K562 (cell line): ENCODE results near the gene MAGIX. TPM values are rescaled to one million over a fixed set of nuclear protein-coding genes. Genes with fewer than 3 reads are reported as not detected.

Source experiments
- ADNP ChIP-seq: fragments of 200-800 bp; sonication (Bioruptor generic); IDR thresholded peaks from 2 replicates; pipeline ENCODE4 v1.6.1; 2016; ENCODE audit warnings: missing genetic modification characterization, missing compliant biosample characterization
- DLX4 ChIP-seq: fragments of 250-450 bp; sonication (Bioruptor Pico); IDR thresholded peaks from 2 replicates; pipeline ENCODE4 v1.6.1; 2021; ENCODE audit warnings: mild to moderate bottlenecking
- GATAD2A ChIP-seq: fragments of 450-650 bp; IDR thresholded peaks from 2 replicates; pipeline ENCODE4 v1.6.1; 2017
- GTF2F1 ChIP-seq: IDR thresholded peaks from 2 replicates; pipeline ENCODE4 v1.6.1; 2011; ENCODE audit warnings: low read depth, low read length, improper control_type of control experiment
- HDAC1 ChIP-seq, 2 experiments: fragments of 450-650 bp; IDR thresholded peaks; 2 replicates each; pipeline ENCODE4 v1.6.1; 2016 to 2017; ENCODE audit warnings: inconsistent platforms in 1 of 2, mild to moderate bottlenecking in 1 of 2, moderate library complexity in 1 of 2
- HDAC2 ChIP-seq: fragments of 450-650 bp; IDR thresholded peaks from 2 replicates; pipeline ENCODE4 v1.6.1; 2016; ENCODE audit warnings: mild to moderate bottlenecking
- IRF2 ChIP-seq: sonication (generic); formaldehyde crosslinking; IDR thresholded peaks from 2 replicates; pipeline ENCODE4 v1.8.1; 2022; ENCODE audit warnings: mild to moderate bottlenecking, missing genetic modification reagents
- KAT2B ChIP-seq: IDR thresholded peaks from one replicate; pipeline ENCODE4 v1.6.1; 2012; ENCODE audit warnings: low read depth, mild to moderate bottlenecking, control low read depth, inconsistent platforms, low read length, moderate library complexity
- MBD1 ChIP-seq: fragments of 250-450 bp; sonication (Bioruptor Pico); IDR thresholded peaks from 2 replicates; pipeline ENCODE4 v1.8.0; 2022; ENCODE audit warnings: inconsistent platforms
- NFIC ChIP-seq: fragments of 450-650 bp; IDR thresholded peaks from 2 replicates; pipeline ENCODE4 v1.6.1; 2017; ENCODE audit warnings: mild to moderate bottlenecking, inconsistent platforms
- SMARCC2 ChIP-seq: fragments of 450-650 bp; IDR thresholded peaks from 2 replicates; pipeline ENCODE4 v1.6.1; 2017; ENCODE audit warnings: antibody characterized with exemption, moderate library complexity, mild to moderate bottlenecking, low read depth
- SNIP1 ChIP-seq: fragments of 450-650 bp; IDR thresholded peaks from 2 replicates; pipeline ENCODE4 v1.7.1; 2017; ENCODE audit warnings: low read depth, mild to moderate bottlenecking
- TAL1 ChIP-seq: fragments of 450-650 bp; IDR thresholded peaks from 2 replicates; pipeline ENCODE4 v1.6.1; 2016; ENCODE audit warnings: mild to moderate bottlenecking
- TCF15 ChIP-seq: fragments of 250-450 bp; sonication (Bioruptor Pico); IDR thresholded peaks from 2 replicates; pipeline ENCODE4 v1.8.0; 2022; ENCODE audit warnings: moderate library complexity, mild to moderate bottlenecking, inconsistent platforms
- TCF7 ChIP-seq: sonication (generic); IDR thresholded peaks from 2 replicates; pipeline ENCODE4 v1.6.1; 2016; ENCODE audit warnings: antibody characterized with exemption, borderline replicate concordance
- ZNF253 ChIP-seq: fragments of 250-450 bp; sonication (Bioruptor Pico); conservative IDR thresholded peaks from 2 replicates; pipeline ENCODE4 v1.6.1; 2021; ENCODE audit warnings: mild to moderate bottlenecking
- ZNF347 ChIP-seq: fragments of 450-650 bp; formaldehyde crosslinking; IDR thresholded peaks from 2 replicates; pipeline ENCODE4 v1.4.0; 2020; ENCODE audit warnings: low read depth, mild to moderate bottlenecking, moderate library complexity
- ZNF354B ChIP-seq: fragments of 250-450 bp; sonication (Bioruptor Pico); IDR thresholded peaks from 2 replicates; pipeline ENCODE4 v1.4.0; 2020
- ZNF41 ChIP-seq: fragments of 250-450 bp; sonication (Bioruptor Pico); conservative IDR thresholded peaks from 2 replicates; pipeline ENCODE4 v1.4.0; 2020; ENCODE audit warnings: mild to moderate bottlenecking
- ZNF766 ChIP-seq: fragments of 200-800 bp; sonication (Bioruptor generic); conservative IDR thresholded peaks from 2 replicates; pipeline ENCODE4 v1.6.1; 2016; ENCODE audit warnings: missing genetic modification characterization, missing compliant biosample characterization
- ZZZ3 ChIP-seq: fragments of 450-650 bp; IDR thresholded peaks from 2 replicates; pipeline ENCODE4 v1.6.1; 2016; ENCODE audit warnings: antibody characterized with exemption, mild to moderate bottlenecking, moderate library complexity
- polyA plus RNA-seq, 8 experiments: library from polyadenylated mRNA; depleted of rRNA in 4 of 8; stranded (reverse) in 5 of 8; unstranded in 3 of 8; fragments of >200 nt; fragmentation: Nextera tagmentation in 2 of 8; fragmentation: Illumina TruSeq in 1 of 8; extraction: Ambion mirVana in 2 of 8; extraction: Trizol in 1 of 8; gene quantifications; 2 replicates each; pipeline versions ENCODE4 v1.2.1 to v1.2.3, GENCODE V29; 2011 to 2014; ENCODE audit warnings: inconsistent platforms in 1 of 8, missing spikeins in 1 of 8
- total RNA-seq, 7 experiments: library from RNA; depleted of rRNA in 6 of 7; stranded (reverse); fragments of >200 nt in 6 of 7; fragmentation: Illumina TruSeq in 2 of 7; extraction: Trizol in 2 of 7; gene quantifications; 2 replicates each; pipeline versions ENCODE4 v1.2.1 to v1.2.3, GENCODE V29; 2011 to 2021; ENCODE audit warnings: low replicate concordance in 1 of 7
- TF ChIP-seq, protein P1 (sequence below): fragments of 450-650 bp; IDR thresholded peaks from 2 replicates; pipeline ENCODE4 v1.6.1; 2014; ENCODE audit warnings: low read depth, mild to moderate bottlenecking, moderate library complexity, borderline replicate concordance
- TF ChIP-seq, protein P2 (sequence below): fragments of 250-450 bp; sonication (Bioruptor Pico); IDR thresholded peaks from 2 replicates; pipeline ENCODE4 v1.4.0; 2020; ENCODE audit warnings: mild to moderate bottlenecking, moderate library complexity, borderline replicate concordance

MAGIX gene
- total and polyA plus RNA-seq, 9 of the 15 experiments (the other 6 are each of a cell fraction or from before 2014, with no cell fraction given): 0.08 to 3.5 (median 0.47) TPM

GRCh38 chrX:49155900-49156837 lies 6.4 kb upstream of the MAGIX start (continued):
- TF ChIP-seq, protein P1, sequence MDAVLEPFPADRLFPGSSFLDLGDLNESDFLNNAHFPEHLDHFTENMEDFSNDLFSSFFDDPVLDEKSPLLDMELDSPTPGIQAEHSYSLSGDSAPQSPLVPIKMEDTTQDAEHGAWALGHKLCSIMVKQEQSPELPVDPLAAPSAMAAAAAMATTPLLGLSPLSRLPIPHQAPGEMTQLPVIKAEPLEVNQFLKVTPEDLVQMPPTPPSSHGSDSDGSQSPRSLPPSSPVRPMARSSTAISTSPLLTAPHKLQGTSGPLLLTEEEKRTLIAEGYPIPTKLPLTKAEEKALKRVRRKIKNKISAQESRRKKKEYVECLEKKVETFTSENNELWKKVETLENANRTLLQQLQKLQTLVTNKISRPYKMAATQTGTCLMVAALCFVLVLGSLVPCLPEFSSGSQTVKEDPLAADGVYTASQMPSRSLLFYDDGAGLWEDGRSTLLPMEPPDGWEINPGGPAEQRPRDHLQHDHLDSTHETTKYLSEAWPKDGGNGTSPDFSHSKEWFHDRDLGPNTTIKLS: peak; percentile 41; the same call in 1 of the 2 replicates
- no peak for TF ChIP-seq ZNF347 (CRISPR knock-in tag)
- TF ChIP-seq HDAC2: no peak
- no peak for TF ChIP-seq ZNF41
- TF ChIP-seq KAT2B: no peak
- no peak for TF ChIP-seq TCF15 (CRISPR knock-in tag)
- no peak for TF ChIP-seq HDAC1 (IDR thresholded peaks at IDR 0.05)
- no peak for TF ChIP-seq TAL1
- TF ChIP-seq ADNP: no peak
- TF ChIP-seq ZNF253 (CRISPR knock-in tag): no peak
- no peak for TF ChIP-seq ZZZ3
- peak; percentile 49; the same call in 1 of the 2 replicates for TF ChIP-seq GTF2F1
- no peak for TF ChIP-seq TCF7
- TF ChIP-seq, protein P2, sequence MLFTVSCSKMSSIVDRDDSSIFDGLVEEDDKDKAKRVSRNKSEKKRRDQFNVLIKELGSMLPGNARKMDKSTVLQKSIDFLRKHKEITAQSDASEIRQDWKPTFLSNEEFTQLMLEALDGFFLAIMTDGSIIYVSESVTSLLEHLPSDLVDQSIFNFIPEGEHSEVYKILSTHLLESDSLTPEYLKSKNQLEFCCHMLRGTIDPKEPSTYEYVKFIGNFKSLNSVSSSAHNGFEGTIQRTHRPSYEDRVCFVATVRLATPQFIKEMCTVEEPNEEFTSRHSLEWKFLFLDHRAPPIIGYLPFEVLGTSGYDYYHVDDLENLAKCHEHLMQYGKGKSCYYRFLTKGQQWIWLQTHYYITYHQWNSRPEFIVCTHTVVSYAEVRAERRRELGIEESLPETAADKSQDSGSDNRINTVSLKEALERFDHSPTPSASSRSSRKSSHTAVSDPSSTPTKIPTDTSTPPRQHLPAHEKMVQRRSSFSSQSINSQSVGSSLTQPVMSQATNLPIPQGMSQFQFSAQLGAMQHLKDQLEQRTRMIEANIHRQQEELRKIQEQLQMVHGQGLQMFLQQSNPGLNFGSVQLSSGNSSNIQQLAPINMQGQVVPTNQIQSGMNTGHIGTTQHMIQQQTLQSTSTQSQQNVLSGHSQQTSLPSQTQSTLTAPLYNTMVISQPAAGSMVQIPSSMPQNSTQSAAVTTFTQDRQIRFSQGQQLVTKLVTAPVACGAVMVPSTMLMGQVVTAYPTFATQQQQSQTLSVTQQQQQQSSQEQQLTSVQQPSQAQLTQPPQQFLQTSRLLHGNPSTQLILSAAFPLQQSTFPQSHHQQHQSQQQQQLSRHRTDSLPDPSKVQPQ (CRISPR knock-in tag): no peak
- 0 out of 2 replicates have a peak, but pooled peaks have one; percentile 16 for TF ChIP-seq NFIC
- peak; percentile 59; the same call in 1 of the 2 replicates for TF ChIP-seq ZNF766 (CRISPR knock-in tag)
- no peak for TF ChIP-seq MBD1 (CRISPR knock-in tag)
- TF ChIP-seq GATAD2A: peak; percentile 62; the same call in 1 of the 2 replicates
- TF ChIP-seq SMARCC2: no peak
- TF ChIP-seq IRF2 (CRISPR knock-in tag): no peak
- TF ChIP-seq DLX4 (CRISPR knock-in tag): no peak
- TF ChIP-seq ZNF354B: no peak
- TF ChIP-seq SNIP1: no peak
